ENCODE measurements around the gene ARL2.

ARL2 gene

DNA sequence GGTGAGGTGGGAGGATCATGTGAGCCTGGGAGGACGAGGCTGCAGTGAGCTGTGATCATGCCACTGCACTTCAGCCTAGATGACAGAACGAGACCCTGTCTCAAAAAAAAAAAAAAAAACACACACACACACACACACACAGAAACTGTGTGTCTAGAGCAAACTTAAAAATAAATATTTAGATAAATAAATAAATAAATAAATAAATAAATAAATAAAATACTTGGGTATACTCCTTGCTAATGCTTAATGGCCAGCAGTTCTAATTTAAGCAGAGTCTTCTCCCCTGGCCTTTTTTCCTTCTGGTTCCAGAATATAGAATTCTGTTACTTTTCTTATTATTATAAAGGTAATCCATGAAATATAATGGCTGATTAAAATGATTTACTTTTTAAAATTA, 5.1 kb upstream of the ARL2 start:
- no peak for DNase-seq

DNA sequence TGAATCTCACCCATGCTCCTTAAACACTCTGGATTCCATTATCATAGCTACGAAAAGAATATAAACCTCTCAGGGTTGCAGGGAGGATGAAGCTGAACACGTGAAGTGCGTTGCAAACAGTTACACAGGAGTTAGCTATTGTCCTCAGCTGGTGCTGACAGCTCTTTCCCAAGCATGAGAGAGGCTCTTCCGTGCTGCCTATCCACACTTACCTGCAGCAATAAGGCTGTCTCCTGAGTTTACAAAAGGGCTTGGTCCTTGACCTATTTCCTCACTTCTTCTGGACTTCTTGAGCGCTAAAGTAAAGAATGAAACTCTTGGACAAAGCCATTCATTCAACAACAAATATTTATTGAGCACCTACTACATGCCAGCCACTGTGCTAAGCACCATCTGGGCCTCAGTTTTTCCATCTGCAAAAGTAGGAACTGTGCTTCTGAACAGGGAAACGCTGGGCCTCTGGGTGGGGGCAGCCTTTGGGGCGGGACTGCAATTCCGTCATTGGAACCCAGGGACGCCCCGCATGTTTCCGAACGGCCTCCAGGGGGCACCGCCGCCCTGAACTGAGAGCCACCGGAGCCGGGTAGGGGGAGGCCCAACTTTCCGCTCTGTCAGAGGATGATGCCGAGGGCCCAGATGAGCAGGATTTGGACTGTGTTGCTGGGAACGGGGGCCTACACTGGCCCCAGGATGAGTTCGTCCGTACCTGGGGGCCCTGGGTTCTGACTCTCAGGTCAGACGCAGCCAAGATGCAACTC, 651 bp upstream of the ARL2 start:
- peak; percentile 96 for DNase-seq

DNA sequence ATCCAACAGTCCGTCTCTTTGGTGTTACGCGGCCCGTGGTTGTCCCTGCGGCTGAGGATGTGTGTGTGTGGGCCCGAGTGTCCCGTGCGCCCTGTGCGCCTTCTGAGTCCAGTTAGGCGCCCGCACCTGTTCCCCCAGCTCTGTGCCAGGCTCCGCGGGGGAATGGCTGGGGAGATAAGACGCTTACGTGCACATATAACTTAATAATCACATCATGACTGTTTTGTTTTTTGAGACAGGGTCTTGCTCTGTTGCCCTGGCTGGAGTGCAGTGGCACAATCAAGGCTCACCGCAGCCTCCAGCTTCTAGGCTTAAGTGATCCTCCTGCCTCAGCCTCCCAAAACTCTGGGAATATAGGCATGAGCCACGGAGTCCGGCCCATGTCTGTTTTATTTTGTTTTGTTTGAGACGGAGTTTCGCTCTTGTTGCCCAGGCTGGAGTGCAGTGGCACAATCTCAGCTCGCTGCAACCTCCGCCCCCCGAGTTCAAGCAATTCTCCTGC, 817 bp downstream of the ARL2 start:
- DNase-seq, result peak; percentile 73

DNA sequence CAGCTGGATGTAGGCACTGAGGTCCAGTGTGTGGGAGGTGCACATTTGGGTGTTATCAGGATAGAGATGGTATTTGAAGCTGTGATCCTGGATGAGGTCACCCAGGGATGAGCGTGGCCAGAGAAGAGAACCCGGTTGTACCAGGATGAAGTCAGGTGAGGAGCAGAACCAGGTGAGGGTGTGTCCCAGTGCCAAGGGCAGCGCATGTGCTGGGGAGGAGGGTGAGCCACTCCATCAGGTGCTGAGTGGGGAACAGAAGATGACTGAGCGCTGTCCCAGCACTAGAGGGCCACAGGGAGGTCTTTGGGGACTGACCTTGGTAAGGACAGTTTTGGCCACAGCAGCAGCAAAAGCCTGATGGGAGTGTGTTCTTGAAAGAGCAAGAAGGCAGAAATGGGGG, 2.7 kb downstream of the ARL2 start:
- DNase-seq, result no peak

DNA sequence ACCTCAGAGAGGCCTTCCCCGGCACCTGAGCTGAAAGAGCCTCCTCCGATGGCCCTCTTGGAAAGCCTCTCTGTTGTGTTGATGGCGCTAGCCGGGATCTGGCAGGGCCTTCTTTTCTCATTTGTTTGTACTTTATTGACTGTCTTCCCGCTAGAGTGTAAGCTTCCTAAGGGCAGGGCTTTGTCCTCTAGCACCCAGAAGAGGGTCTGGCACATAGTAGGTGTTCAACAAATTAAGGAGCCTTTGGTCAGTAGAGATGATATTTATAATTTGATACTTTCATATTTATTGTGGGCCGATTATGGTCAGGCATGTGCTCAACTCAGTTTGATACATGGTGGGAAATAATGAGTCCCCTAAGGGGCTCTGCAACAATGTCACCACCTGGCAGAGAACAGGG, 4.0 kb downstream of the ARL2 start:
- DNase-seq, result no peak

DNA sequence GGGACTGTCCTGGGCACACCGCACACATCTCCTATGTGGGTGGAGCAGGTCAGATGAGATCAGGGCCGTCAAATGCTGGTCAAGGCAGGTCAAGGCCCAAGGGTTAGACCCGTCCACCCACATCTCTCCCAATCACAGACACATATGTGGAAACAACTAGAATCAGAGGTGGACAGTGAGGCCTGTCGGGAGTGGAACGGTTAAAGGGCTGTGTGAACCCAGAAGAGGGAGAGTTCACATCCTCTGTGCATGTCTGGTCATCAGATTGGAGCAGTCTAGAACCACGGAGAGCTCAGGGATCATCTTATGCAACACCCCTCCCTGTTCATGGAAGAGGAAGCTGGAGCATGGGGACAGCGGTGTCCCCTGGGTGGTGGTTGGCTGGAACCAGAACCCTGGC, 5.9 kb downstream of the ARL2 start:
- DNase-seq, result no peak

DNA sequence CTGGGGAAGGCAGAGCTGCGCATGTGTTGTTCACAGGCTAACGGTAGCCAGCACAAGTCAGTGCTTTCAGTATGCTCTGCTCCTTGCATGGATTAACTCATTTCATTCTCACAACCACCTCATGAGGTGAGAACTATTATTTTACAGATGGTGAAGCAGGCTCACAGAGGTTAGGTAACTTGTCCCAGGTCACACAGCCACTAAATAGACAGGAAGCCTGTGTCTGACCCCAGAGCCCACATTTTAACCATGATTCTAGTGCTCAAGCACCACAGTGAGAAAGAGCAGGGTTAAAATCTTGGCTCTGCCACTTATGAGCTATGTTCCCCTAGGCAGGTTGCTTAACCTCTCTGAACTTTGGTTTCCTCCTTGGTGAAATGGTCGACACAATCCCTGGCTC, 7.0 kb downstream of the ARL2 start:
- DNase-seq, result no peak

DNA sequence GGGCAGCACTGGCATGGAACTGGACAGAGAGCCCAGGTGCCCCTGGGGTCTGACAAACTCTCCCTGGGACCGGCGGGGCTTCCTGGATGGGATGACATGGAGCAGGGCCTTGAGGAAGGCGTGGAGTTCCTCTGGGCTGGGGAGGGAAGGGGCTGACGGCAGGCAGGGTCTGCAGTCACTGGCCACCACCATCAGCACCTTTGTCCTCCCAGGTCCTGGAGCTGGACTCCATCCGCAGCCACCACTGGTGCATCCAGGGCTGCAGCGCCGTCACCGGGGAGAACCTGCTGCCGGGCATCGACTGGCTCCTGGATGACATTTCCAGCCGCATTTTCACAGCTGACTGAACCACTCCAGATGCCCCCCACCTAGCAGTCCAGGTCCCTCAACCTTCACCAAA, 7.5 kb downstream of the ARL2 start:
- no peak for DNase-seq

DNA sequence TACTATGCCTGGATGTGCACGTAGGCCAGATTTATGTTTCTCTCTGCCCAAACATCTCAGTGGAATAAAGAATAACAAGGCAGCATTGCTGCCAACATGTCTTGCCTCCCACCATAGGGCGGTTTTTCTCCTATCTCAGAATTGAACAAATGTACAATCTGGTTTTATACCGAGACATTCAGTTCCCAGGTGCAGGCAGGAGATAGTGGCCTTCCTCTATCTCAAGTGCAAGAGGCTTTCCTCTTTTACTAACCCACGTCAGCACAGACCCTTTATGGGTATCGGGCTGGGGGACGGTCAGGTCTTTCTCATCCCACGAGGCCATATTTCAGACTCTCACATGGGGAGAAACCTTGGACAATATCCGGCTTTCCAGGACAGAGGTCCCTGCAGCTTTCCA, 9.5 kb downstream of the ARL2 start:
- peak; percentile 71 for DNase-seq

DNA sequence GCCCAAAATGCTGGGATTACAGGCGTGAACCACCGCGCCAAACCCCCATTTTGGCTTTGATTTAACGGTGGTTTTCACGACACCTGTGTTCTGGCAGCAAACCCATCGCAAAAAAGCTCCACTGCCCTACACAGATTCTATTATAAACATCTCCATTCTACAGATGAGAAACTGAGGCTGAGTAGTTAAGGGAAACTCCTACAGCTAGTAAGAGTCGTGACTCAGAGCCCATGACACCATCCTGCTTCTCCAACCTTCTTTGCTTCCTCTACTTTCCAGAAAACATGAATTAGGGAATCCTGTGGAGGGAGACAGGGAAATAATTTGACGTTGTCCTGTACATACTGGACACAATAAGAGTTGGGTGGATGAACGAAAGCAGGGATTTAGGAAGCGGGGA, 12.8 kb downstream of the ARL2 start:
- DNase-seq, result no peak

DNA sequence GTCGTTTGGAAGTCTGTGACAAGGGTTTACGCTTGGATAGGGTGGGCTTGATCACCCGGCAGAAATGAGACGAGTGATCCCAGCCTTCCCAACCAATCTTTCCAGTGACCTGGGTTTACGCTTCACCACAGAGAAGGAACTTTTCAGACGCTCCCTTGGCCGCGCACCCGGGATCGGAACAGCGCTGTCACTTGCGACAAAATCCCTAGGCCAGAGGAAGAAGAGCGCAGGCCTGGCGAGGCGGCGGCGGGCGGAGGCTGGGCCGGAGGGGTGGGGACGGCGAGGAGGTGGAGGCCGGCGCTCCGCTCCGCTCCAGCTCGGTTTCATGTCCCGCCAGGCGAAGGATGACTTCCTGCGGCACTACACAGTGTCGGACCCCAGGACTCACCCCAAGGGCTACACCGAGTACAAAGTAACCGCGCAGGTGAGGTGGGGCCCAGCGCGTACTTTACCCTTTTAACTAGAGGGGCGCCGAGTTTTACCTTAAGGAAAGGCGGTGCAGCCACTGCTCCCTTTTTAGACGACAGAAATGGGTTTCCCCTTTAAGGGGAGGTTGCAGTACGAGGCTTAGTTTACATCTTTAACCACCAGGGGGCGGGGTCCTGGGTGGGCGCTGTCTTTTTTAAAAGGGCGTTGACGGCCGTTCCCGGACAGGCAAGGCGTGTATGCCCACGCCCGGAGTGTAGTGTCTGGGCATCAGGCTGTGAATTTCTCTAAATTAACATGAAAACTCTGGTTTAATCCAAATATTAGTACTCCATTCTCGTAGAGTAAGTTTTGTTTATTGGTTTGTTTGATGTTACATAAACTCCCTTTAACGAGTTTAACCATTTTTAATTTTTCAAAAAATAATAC, 13.5 kb downstream of the ARL2 start, which contains the start of gene SNX15:
Gene SNX15, plus strand, starts transcription at position 227 of the 855 bp plus-strand sequence. Its CDS starts 99 bp downstream, at position 326.
- DNase-seq, result peak; percentile 98

DNA sequence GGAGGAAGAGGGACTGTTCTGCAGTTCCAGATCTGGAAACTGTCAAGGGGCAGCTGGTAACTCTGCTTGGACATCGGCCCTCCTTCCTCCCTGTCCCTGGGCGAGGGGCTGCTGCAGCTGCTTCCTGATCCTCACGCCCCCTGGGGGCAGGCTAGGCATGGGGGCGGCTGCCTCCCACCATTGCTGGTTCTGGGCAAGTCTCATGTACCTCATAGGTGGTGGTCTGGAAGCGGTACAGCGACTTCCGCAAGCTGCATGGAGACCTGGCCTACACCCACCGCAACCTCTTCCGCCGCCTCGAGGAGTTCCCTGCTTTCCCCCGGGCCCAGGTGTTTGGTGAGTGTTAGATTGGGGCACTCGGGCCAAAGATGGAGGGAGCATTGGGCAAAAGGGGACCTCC, 18.3 kb downstream of the ARL2 start:
- no peak for DNase-seq

DNA sequence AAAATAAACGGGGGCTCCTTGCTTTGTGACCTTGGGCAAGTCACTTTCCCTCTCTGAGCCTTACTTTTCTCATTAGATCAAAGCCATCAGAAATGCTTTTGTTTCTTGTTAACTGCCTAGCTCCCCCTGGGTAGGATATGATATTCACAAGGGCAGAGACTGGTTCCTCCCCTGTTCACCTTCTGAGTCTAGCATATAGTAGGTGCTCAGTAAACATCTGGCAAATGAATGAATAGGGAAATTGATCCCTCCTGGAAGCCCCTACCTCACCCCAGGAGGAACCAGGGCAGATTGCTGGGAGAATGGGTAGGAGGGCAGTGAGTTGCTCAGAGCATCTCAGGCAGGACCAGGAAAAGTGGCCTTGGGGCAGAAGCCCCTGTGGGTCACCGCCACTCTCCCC, 20.5 kb downstream of the ARL2 start:
- DNase-seq, result no peak

DNA sequence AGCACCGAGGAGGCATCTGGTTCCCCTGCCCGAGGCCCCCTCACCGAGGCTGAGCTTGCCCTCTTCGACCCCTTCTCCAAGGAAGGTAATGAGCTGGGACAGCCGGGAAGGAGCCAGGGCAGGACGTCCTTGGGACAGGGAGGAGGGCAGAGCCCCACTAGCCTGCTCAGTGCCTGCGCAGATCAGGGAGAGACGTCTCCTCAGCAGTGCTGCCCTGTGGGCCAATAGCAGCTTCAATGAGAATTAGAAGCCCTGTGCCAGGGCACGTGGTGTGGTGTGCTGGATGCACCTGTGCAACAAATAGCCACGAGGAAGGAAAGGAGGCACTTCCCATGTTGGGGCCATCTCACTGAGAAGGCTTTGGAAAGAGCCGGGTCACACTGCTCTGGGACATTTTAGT, 21.6 kb downstream of the ARL2 start:
- no peak for DNase-seq

DNA sequence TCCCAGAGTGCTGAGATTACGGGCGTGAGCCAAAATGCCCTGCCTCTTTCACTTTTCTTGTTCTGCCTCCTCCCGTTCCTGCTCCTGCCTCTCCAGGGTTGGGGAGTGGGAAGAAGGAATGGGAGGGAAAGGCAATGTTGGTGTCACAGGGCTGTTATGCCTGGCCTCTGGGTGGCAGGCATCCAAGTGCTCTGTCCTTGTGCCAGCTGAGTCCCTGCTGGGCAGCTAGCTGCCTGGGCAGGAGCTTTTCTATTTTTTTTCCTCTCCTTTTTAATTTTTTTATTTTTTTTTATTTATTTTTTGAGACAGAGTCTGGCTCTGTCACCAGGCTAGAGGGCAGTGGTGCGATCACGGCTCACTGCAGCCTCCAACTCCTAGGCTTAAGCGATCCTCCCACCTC, 23.0 kb downstream of the ARL2 start:
- no peak for DNase-seq

DNA sequence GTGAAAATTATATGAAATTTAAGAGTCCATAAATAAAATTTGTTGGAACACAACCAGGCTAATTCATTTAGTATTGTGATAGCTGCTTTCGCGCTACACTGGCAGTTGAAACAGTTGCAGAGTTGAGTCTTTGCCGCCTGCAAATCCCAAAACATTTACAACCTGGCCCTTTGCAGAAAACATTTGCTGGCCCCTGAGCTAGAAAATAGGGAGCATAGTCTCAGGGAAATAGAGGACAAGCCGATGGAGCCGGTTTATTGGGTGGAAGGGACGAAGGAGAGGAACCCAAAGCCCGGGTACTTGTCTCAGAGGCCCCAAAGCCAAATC, 26.5 kb downstream of the ARL2 start:
- DNase-seq, result no peak

DNA sequence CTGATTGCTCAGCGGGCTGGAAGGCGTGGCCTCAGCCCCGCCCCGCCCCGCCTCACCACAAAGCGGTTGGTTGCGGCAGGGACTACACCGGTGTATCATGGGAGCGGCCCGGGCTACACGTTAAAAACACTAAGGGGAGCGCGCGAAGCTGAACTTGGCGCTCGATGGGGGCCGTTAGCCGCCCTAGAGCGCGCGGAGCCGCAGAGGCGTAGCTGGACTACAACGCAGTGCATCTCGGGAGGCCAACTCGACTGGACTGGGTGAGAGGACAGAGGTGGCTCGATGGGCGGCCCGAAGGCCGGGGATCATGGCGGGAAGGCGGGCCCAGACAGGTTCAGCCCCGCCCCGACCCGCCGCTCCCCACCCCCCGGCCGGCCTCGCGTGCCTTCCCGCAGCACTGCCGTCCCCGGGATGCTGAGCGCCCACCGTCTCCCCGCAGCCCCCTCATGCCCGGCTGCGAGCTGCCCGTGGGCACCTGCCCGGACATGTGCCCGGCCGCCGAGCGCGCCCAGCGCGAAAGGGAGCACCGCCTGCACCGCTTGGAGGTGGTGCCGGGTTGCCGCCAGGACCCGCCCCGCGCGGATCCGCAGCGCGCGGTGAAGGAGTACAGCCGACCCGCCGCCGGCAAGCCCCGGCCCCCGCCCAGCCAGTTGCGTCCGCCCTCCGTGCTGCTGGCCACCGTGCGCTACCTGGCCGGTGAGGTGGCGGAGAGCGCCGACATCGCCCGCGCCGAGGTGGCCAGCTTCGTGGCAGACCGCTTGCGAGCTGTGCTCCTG, 27.1 kb downstream of the ARL2 start, which contains the start of gene SAC3D1:
Gene SAC3D1, plus strand, starts transcription at position 364 of the 776 bp plus-strand sequence. Its CDS starts 83 bp downstream, at position 447.
- DNase-seq, result peak; percentile 99

DNA sequence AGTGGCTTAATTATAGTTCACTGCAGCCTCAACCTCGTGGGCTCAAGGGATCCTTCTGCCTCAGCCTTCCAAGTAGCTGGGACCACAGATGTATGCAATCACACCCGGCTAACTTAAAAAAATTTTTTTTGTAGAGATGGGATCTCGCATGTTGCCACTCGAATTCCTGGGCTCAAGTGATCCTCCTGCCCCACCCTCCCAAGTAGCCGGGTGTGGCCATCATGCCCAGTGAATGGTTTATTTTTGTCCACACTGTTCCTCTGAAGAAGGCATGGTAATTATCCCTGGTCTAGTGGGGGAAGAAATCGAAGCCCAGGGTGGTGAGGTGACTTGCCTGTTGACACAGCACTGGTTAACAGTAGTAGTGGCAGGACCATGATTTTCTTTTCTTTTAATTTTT, 28.9 kb downstream of the ARL2 start:
- DNase-seq, result no peak

DNA sequence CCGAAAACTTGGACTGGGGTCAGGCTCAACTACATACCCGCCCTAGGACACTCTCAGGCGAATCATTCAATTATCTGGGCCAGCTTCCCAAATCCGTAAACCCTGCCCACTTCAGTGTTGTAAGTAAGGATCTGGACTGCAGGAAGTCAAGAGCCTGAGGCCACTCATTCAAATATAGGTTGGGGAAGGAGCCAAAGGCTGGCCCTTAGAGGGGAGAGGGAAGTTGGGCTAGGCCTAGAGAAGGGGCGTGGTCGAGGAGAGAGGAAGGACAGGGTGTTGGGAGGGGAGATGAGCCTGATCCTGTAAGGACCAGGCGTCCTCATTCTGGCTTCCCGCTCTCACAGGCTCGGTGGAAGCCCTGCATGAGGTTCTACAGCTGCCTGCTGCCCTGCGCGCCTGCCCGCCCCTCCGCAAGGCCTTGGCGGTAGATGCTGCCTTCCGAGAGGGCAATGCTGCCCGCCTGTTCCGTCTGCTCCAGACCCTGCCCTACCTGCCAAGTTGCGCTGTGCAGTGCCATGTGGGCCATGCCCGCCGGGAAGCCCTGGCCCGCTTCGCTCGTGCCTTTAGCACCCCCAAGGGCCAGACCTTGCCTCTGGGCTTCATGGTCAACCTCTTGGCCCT, 30.0 kb downstream of the ARL2 start:
- peak; percentile 24 for DNase-seq

DNA sequence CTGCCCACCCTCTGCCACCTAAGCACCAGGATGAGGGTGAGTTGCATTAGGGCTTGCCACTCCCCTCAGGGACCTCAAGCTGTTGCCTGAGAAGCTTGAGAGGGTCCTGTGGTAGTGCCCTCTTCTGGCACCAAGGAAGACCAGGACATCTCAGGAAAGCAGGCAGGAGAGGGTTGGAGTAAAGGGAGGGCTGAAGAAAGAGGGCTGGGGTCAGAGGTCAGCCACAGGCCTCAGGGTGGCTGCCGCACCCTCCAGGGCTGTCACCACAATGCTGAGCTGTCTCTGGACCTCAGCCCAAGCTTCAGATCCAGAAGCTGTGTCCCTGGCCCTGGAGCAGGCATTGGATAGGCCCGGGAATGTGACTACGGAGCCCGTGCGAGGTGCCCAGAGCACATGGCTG, 31.1 kb downstream of the ARL2 start:
- DNase-seq, result no peak

DNA sequence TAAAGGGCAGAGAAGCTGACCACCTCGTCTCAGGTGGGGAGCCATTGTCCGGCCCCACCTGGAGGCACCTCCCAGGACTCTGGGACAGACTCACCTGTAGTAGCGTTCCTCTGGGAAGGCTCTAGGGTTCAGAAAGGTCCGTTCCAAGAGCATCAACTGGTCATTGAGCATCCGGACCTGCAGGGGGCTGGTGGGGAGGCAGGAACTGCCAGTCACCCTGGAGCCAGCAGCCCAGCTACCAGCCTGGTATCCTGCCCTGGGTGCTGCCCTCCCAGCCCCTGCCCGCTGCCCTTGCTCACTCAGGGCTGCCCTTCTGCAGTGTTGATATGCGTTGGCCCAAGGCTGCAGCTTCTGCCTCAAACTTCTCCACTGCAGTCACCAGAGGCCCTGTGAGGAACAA, 31.8 kb downstream of the ARL2 start:
- no peak for DNase-seq

DNA sequence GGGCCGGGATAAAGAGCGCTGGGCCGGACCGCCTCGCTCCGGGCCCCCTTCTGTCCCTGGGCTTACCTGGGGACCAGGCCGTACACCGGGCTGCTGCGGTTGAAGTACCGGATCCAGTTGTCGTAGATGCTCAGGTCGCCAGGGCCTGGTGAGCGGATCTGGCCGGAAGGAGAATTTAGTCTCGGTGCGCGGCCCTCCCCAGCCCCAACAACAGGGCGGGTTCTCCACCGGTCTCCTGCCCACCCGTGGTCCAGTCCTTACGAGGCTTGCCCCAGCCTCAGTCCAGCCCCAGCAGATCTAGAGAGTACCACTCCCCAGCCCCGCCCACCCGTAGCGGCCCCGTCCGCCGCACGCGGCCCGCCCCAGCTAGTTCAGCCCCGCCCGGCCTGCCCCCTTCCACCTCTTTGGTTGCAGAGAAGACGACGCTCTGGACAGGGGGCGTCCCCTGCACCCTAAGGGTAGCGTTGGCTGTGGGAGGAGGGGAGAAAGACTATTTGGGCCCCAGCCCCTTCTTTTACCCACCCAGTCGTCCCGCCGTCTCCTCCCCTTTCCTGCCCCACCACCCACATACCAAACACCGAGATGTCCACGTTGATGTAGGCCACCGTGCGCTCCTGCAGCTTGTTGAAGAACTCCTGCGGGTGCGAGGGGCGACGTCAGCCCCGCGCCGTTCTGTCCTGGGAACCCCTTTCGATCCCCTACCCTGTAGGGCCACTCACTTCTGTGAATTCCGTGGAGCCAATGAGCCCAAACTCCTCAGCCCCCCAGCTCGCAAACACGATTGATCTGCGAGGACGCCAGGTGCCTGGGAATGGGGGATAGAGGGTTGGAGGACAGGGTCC, 33.8 kb downstream of the ARL2 start:
- no peak for DNase-seq
